ENCODE data around the gene OR10V1.

Gene OR10V1

GRCh38 chr11:59667812-59668187, 45.8 kb downstream of the OR10V1 start:
- no peak for DNase-seq

GRCh38 chr11:59666969-59667368, 46.7 kb downstream of the OR10V1 start:
- no peak for DNase-seq
